Measurements from ENCODE around the gene POC1A. TPM values are rescaled to one million over a fixed set of nuclear protein-coding genes. Genes with fewer than 3 reads are reported as not detected.

Gene POC1A
- total and polyA plus RNA-seq, 10 of the 15 experiments (the other 5 are each of a cell fraction or from before 2014, with no cell fraction given) = 8.5 to 49.8 (median 23.5) TPM

DNA sequence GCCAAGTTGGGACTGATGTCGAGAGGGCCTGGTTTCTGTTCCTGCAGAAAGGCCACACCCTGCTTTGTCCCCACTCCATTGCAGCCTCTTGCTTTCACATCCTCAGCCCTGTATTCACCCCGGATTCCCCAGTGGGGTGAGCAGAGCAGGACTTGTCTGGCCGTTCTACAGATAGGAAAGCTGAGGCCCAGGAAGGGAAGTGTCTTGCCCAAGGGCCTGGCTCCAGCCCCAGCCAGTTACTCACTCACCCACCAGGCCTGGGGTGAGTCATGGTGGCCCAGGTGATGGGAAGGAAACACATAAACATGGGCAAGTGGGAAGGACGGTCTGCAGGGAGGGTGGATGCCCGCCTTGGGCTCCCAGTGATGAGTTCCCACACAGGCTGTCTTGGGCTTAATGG is 91.7 kb downstream of the POC1A start (continued):
- TF ChIP-seq USF2 (IDR thresholded peaks at IDR 0.05; ENCODE audit: borderline replicate concordance, low read depth, low read length) (no peak), ATF3 (IDR thresholded peaks at IDR 0.05; ENCODE audit: borderline replicate concordance, extremely low read depth, low read depth, low read length) (no peak), DPF2 (IDR thresholded peaks at IDR 0.05) (peak; percentile 32; the same call in 1 of the 2 replicates), POLR2AphosphoS2 (IDR thresholded peaks at IDR 0.05; ENCODE audit: low read depth, low read length) (no peak), PBX3 (IDR thresholded peaks at IDR 0.05; ENCODE audit: insufficient replicate concordance, low read depth, low read length) (no peak), SRF (IDR thresholded peaks at IDR 0.05; ENCODE audit: low read depth in 2 of 2, low read length in 2 of 2) (no peak), ESRRA (IDR thresholded peaks at IDR 0.05; ENCODE audit: low read length) (no peak), JUND (IDR thresholded peaks at IDR 0.05; ENCODE audit: low read depth, low read length) (no peak), NFIC (IDR thresholded peaks at IDR 0.05; ENCODE audit: low read depth, low read length) (no peak), YBX1 (IDR thresholded peaks at IDR 0.05) (no peak), IKZF1 (conservative IDR thresholded peaks at IDR 0.05) (0 out of 2 replicates have a peak, but pooled peaks have one; percentile 38), YY1 (IDR thresholded peaks at IDR 0.05; ENCODE audit: low read depth, low read length) (0 out of 2 replicates have a peak, but pooled peaks have one; percentile 19), MEF2B (IDR thresholded peaks at IDR 0.05; ENCODE audit: partially characterized antibody, poor library complexity, severe bottlenecking) (peak; percentile 11), PAX5 (IDR thresholded peaks at IDR 0.05; ENCODE audit: borderline replicate concordance, low read depth, low read length) (no peak), GATAD2B (conservative IDR thresholded peaks at IDR 0.05; ENCODE audit: low read depth) (0 out of 2 replicates have a peak, but pooled peaks have one; percentile 35), EED (IDR thresholded peaks at IDR 0.05; ENCODE audit: low read depth) (peak; percentile 75), SMARCA5 (IDR thresholded peaks at IDR 0.05) (peak; percentile 90; the same call in 1 of the 2 replicates), IKZF2 (IDR thresholded peaks at IDR 0.05) (peak; percentile 32 to 37; a peak in 2 of 4 replicates), POU2F2 (IDR thresholded peaks at IDR 0.05; ENCODE audit: borderline replicate concordance, low read depth, low read length) (no peak)
- TF ChIP-seq, protein P1, sequence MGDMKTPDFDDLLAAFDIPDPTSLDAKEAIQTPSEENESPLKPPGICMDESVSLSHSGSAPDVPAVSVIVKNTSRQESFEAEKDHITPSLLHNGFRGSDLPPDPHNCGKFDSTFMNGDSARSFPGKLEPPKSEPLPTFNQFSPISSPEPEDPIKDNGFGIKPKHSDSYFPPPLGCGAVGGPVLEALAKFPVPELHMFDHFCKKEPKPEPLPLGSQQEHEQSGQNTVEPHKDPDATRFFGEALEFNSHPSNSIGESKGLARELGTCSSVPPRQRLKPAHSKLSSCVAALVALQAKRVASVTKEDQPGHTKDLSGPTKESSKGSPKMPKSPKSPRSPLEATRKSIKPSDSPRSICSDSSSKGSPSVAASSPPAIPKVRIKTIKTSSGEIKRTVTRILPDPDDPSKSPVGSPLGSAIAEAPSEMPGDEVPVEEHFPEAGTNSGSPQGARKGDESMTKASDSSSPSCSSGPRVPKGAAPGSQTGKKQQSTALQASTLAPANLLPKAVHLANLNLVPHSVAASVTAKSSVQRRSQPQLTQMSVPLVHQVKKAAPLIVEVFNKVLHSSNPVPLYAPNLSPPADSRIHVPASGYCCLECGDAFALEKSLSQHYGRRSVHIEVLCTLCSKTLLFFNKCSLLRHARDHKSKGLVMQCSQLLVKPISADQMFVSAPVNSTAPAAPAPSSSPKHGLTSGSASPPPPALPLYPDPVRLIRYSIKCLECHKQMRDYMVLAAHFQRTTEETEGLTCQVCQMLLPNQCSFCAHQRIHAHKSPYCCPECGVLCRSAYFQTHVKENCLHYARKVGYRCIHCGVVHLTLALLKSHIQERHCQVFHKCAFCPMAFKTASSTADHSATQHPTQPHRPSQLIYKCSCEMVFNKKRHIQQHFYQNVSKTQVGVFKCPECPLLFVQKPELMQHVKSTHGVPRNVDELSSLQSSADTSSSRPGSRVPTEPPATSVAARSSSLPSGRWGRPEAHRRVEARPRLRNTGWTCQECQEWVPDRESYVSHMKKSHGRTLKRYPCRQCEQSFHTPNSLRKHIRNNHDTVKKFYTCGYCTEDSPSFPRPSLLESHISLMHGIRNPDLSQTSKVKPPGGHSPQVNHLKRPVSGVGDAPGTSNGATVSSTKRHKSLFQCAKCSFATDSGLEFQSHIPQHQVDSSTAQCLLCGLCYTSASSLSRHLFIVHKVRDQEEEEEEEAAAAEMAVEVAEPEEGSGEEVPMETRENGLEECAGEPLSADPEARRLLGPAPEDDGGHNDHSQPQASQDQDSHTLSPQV (IDR thresholded peaks at IDR 0.05) = no peak

Data from GM12878 (cell line).